ENCODE data around the gene FADS3.

FADS3 gene

DNA sequence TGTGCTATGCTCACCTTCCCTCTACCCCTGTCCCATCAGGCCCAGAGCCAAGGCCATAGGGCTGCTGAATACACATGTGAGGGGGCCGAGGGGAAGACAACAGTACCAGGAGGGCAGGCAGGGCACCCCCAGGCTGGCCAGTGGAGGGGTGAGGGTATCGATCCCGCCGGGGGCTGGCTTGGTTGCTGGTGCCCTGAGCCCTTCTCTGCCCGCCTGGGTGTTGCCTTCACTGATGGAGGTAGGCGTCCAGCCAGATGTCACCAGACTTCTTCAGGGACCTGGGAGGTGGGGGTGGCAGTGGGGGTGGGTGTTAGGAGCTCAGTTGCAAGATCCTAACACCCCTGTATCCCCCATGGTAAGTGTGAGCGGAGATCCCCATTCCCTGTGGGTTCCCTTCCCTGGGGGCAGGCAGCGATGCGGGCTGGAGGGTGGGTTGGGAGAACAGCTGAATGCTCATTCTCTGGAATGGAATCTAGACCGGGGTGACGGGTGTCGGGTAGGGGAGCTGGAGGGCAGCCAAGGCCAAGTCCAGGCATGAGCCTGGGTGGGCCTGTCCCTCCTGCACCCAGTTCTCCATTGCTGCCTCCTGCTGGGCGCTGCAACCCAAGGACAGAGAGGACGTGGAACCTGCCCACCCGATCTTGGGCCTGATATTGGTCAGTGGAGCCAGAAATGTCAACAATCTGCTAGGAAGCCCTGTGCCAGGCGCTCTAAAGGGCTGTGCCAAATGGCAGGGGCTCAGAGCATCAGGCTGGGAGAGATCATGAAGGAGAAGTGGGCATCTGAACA lies 17.6 kb downstream of the FADS3 start:
- no peak for DNase-seq

DNA sequence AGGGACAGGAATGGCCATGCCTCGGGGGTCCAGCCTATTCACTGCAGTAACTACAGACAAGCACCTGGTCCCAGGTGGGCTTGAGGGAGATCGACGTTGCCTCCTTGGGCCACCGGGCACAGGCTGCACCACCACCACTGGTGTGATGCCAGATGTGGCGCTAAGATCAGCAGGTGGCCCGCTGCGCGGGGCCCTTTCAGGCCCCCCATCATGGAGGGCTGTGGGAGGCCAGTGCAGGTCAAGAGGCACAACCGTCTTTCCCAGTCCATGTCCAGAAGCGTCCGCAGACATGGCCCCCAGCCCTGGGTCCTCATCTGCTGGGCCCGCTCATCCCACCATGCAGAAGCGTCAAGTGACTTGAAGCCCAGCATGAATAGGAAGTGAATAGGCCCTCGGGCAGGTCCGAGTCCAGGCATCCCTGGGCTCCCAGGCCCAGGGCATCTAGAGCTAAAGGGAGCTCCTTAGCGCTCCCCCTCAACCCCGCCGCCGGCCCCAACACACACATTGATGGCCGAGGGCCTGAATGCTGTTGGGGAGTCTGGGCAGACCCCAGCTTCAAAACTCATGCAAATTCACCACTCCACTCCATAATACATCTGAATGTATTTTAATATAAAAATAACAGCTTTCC lies 18.3 kb downstream of the FADS3 start:
- DNase-seq = no peak

DNA sequence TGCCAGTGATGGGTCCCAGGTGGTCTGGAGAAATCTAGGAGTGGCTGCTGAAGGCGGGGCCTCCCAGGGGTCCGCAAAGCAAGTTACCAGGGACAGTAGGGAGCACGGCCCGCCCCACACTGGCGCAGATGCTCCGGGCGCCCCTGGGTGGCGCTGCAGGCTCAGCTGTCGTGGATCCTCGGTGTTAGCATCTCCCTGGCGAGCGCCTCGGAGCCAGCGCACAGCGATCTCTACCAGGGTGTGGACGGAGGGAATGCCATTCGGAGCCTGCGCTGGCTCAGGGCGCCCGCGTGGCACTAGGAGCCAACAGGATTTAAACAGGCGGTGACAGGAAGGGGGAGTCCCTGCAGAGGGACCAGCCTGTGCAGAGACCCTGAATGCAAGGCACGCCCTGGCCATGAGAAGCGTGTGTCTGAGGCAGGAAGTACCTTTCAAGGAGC lies 20.2 kb downstream of the FADS3 start:
- peak; percentile 60 for DNase-seq

DNA sequence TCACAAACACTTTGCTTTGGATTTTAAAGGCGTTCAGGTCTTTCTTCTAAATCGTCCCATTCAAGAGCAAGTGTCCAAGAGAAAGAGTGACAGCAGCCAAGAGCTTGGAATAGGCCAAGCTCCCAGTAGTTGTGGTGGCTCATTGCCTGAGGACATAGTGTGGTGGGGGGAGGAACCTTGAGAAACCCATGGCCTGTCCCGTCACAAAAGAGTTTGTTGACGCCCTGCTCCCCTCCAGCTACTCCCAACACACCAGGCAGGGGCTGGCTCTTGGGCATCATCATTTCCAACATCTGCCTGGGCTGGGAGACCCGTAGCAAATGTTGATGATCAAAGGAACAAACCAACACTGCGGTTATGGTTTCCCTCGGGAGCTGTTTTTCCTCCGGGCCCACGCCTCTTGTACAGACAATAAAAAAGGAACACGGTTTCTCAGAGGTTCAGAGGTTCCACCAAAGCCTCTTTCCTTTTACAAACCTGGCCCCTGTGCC lies 20.8 kb downstream of the FADS3 start:
- DNase-seq = no peak

DNA sequence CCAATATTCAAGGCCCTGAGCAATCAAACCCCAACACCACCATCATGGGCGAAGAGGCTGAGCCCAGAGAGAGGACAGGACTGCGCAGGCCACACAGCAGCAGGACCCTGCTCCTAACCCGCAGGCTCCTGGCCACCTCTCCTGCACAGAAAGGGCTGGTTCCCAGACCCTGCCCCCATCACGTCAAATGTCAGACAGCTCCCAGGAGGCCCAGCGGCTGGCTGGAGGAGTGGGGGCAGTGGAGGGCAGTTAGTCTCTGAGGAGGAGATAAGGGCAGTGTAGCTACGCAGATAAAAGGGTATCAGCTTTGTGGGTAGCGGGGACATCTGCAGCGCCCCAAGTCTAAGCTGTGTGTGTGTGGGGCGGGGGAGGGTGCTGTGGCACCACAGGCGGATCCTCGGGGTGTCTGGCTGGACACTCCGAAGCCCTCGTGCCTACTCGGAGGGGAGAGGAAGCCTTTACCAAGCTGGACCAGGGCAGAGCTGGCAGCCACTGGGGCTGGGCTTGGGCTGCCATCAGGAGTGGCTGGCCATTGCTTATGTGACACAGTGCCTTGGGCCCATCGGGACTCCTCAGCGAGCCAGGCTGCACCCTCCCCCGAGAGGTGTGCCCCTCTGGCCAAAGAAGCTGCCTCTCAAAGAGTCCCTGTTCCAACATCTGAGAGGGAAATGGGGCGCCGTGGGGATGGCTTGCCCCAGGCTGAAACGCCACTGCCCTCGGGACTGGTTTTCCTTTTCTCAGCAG lies 21.5 kb downstream of the FADS3 start:
- DNase-seq = no peak

DNA sequence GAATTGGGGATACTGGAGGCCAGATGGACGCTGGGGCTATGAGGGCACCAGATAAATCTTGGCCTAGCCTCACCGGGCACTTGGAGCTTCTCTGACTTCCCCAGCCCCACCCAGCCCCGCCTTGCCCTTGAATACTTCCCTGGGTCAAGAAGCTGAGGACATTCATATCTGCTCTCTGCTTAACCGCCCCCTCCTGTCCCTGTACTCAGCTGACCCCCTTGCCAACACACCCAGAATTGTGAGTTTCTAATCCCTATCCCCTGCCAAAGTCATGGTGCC lies 22.0 kb downstream of the FADS3 start:
- DNase-seq = no peak

DNA sequence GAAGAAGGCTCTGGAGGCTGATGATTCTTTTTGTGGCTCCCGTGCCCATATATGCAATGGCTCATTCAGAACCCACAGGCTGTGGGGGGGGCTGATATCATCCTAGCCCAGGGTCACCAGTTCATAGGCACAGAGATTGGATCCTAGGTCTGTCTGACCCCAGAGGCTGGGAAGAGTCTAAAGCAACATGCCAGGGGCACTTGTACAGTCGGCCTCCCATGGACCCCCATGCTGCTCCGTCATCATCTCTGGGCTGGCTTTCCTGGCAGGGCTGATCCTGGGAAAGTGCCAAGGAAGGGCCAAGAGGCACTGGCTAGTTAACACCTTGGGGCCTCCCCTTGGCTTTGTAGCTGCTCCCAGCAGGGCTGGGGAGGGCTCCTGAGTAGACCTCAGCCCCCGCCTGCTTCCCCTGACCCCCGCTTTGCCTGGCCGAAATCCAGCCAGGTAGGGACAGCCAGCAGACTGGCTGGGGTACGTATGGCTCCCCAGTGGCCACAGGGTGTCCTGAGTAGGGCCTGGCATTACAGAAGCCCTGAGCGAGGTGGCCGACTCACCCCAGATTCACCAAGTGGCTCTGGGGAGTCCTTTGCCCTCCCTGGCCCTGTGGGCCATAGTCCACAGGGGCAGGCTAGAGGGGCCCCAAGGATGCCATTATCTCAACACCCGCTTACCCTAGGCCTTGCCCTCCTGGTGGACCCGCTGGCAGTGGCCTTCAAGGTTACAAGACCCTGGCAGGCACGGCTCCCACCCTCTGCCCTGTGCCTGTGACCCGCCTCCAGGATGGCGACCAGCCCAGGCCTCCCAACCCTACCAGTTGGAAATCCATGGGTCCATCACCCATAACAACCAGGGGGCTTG lies 22.5 kb downstream of the FADS3 start:
- DNase-seq = no peak

DNA sequence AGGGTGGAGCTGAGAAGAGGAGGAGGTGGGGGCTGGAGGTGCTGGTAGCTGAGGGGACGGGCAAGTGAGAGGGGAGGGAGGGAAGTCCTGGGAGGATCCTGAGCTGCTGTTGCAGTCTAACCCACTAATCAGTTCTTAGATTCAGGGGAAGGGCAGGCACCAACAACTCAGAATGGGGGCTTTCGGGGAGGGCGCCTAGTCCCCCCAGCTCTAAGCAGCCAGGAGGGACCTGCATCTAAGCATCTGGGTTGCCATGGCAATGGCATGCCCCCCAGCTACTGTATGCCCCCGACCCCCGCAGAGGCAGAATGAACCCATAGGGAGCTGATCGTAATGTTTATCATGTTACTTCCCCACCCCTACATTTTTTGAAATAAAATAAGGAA lies 24.4 kb downstream of the FADS3 start:
- DNase-seq = no peak

DNA sequence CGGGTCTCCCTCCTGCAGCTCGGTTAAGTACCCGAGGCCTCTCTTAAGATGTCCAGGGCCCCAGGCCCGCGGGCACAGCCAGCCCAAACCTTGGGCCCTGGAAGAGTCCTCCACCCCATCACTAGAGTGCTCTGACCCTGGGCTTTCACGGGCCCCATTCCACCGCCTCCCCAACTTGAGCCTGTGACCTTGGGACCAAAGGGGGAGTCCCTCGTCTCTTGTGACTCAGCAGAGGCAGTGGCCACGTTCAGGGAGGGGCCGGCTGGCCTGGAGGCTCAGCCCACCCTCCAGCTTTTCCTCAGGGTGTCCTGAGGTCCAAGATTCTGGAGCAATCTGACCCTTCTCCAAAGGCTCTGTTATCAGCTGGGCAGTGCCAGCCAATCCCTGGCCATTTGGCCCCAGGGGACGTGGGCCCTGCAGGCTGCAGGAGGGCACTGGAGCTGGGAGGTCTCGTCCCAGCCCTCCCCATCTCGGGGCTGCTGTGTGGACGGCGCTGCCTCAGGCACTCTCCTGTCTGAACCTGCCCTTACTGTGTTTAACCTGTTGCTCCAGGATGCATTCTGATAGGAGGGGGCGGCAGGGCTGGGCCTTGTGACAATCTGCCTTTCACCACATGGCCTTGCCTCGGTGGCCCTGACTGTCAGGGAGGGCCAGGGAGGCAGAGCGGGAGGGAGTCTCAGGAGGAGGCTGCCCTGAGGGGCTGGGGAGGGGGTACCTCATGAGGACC lies 25.0 kb downstream of the FADS3 start:
- no peak for DNase-seq

DNA sequence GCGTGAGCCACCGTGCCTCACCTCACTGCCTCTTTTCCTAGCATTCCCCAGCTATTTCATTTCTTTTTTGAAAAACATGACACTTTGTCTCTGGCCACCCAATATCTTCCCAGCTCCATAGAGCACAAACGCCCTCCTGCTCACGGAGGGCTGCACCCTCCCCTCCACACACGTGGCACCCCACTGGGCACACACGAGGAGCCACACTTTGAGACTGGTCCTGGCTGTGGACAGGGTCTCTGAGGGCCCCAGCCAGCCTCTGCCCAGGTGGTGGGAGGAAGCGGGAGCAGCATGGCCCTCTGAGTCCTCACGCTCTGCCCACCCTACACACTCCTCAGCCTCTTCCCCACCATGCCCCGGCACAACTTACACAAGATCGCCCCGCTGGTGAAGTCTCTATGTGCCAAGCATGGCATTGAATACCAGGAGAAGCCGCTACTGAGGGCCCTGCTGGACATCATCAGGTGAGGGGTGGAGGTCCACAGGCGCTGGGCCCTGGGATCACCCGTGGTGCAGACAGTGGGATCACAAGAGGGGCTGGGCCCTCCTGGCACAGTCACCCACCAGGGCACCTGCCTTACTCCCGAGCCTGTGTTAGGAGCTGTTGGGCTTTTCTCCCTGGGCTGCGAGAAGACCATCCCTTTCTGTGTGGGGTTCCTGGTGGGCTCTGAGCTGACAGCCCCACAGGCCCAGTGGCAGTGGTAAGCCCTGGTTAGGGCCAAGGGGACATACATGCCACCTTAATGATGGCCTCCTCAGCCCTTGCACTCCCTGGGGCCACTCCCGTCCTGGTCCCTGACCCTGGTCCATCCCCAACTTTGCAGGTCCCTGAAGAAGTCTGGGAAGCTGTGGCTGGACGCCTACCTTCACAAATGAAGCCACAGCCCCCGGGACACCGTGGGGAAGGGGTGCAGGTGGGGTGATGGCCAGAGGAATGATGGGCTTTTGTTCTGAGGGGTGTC lies 26.2 kb downstream of the FADS3 start:
- no peak for DNase-seq

DNA sequence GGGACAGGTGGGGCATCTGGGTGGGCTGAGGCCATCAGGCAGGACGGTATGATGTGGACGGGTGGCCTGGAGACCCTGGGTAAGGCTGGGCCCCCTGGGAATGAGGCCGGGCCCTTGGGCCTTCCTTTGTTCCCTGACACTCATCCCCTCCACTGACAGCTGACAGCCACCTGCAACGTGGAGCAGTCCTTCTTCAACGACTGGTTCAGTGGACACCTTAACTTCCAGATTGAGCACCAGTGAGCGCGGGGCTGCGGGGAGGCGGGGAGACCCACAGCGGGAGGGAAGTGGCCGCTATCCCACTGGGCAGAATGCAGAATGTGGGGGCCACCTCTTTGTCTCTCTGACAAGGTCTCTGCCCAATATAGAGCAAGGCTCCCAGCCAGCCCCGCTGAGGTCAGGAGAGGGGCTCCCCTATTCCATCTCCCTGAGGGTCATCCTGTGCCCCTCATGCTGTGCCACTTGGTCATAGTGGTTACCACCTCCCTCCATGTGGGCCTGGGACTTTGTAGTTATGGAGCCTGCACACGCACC lies 27.7 kb downstream of the FADS3 start:
- no peak for DNase-seq

DNA sequence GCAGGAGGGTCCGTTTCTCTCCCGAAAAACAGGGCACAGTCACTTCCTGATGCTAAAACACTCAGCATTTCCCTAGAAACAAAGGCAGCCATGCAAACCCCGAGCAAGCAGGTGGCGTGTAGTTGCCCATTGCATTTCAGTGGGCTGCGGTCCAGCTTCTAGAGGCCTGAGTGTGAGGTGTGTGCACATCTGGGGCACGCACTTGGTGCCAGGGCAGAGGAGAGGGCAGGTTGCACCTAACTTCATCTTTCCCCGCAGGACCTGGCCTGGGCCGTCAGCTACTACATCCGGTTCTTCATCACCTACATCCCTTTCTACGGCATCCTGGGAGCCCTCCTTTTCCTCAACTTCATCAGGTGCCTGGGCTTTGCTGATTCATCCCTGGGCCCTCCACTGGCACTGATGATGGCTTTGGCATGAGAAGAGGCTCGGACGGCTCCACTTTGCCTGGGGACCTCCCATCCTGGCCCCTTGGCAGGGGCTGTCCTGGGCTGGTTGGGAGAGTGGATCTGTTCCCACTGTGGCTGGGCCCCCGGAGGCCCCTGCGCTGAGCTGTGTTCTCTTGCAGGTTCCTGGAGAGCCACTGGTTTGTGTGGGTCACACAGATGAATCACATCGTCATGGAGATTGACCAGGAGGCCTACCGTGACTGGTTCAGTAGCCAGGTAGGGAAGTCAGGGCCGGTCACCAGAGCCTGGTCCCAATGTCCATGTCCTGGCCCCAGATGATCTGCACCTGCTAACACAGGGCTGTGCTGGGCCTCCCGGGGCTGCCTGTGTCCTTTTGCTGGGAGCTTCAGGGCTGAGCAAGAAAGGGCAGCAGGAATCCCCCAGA lies 28.4 kb downstream of the FADS3 start:
- no peak for DNase-seq

DNA sequence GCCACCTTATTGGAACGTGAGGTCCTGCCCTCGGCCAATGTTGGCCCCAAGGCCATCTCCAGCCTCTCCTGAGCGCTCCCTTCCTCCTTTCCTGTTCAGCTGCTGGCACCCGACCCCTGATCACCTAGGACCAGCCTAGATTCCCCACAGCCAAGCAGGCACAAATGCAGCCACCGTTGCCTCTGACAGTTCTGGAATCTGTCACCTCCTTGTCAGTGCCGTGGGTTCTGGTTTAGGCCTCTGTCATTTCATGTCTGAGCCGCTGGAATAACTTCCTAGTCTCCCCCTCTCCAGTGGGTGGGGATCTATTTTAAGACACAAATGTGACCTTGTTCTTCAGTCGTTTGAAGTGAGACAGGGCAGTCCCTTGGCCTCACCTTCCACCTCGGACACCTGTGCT lies 29.7 kb downstream of the FADS3 start:
- no peak for DNase-seq

DNA sequence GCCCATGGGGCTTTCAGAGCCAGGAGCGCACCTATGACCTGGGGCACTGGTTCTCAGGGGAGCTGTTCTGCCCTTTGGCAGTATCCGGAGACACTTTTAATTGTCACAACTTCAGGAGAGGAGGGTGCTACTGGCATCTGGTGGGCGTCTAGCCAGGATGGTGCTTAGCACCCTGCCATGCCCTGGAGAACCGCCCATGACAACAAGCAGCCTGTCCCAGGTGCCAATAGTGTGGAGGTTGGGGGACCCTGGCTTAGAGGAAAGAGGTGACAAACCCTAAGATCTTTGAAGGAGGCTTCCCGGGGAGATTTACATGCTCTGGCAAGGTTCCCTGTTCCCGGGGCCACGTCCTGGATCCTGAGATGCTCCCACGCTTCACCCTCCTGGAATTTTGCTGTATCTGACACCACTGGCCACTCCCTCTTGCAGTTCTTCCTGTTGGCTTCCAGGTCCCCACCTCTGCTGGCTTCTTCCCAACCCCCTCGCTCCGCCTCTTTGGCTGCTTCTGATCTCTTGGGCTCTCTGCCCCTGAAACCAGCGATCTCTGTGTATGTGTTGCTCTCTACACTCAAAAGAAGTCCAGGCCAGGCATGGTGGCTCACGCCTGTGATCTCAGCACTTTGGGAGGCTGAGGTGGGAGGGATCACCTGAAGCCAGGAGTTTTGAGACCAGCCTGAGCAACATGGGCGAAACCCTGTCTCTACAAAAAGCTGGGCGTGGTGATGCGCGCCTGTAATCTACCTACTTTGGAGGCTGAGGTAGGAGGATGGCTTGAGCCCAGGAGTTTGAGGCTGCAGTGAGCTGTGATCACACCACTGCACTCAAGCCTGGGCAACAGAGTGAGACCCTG lies 31.1 kb downstream of the FADS3 start:
- no peak for DNase-seq

DNA sequence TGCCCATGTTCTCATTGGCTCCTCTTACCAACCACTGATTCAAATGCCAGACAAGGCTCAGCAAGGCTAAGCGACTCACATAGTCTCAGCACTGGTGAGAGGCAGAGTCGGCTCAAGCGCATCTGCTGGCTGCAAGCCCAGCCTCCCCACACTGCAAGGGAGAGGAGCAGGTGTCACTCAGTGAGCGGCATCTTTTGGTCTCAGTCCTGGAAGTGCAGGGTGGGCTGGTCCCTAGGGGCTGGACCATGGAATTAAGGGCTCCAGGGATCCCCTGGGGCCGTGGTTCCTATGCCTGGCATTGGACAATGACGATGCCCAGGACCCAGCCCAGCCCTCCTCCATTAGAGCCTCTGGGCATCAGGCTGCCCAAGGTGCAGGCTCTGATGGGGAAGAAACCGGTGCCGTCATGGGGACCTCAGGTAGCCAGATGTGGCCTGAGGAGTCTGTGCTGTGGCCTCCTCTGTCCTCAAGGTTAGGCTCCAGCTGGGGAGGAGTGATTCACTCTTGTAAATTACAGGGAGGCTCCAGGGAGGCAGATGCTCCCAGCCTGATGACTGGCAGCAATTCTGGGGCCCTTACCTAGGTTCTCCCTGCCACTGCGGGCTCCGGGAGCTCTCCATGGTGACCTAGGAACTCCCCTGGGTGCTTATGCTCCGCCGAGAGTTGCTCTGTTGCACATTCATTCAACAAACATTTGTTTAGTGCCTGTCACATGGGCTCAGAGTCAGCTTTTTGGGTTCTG lies 35.2 kb downstream of the FADS3 start:
- DNase-seq = peak; percentile 27

DNA sequence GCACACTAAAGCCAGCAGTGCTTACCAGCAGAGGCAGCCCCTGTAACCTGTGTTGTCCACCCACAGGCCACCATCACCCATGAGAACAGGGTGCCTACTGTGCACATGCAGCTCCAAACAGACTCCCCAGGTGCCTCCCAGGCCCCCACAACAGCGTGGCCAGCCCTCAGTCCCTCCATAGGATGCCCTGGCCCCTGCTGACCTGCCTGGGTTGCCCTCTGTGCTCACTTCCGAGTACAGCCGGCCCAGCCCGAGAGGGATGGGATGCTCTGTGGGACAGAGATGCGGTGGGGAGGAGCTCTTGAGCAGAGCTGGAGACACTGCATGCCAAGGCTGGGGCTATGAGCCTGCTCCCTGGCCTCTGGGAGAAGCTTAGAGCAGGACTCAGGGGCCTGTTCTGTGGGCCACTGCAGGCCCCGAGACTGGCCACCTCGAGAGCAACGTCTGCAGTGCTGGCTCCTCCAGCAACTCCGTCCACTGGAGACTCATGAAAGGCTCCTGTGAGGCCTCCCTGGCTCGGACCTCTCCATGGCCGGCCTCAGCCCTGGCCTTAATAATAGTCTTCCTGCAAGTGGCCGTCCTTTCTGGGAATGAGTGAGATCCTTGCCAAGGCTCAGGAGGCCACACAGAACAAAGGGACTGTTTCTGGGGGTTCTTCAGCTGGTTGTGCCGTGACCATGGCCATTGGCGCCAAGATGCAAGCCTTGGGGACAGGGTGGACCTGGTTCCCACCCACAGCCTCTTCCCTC lies 36.2 kb downstream of the FADS3 start:
- no peak for DNase-seq

DNA sequence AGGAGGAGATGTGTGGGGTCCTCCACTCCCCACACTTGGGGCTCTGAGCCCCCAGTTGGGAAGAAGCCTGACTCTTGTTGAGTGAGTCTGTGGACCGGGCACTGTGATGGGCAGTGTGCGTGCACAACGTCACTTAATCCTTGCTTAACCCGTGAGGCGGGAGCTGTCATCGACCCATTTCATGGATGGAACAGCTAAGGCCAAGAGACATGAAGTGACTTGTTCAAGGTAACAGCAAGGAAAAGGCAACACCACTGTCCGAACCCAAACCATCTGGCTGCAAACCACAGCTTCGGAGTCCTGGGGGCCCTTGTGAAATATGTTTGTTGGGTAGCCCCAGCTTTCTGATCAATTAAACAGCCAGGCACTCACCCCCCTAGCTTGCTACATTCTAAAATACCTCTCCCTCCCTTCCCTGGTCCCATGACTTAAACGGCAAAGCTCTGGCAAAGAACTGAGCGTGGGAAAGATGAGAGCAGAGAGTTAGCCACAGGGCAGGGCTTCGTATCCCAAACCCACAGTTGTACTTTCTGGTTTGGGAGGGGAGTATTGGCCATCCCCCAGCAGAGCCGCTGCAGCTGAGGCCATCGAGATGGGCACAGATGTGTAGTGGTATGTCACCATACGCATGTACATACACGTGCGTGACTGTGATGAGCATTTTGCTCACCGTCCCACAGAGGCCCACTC lies 37.0 kb downstream of the FADS3 start:
- no peak for DNase-seq
